ENCODE results near the gene ROBO1.
A peak's percentile ranks its signal among the peaks of the same experiment; 100 is the strongest.

The ROBO1 gene

GRCh38 chr3:78665776-78666469, 1101.9 kb downstream of the ROBO1 start:
- DNase-seq: no peak

- no peak for DNase-seq
These were observed 1102.7 kb downstream of the ROBO1 start for GRCh38 chr3:78665101-78665500.

- DNase-seq: no peak
These were observed 1106.8 kb downstream of the ROBO1 start for GRCh38 chr3:78660957-78661356.

GRCh38 chr3:78659386-78659987, 1108.3 kb downstream of the ROBO1 start:
- peak in 1 of 2 experiments; percentile 24 for DNase-seq

GRCh38 chr3:78647726-78648125, 1120.1 kb downstream of the ROBO1 start:
- DNase-seq: no peak

GRCh38 chr3:78645628-78646310, 1122.0 kb downstream of the ROBO1 start:
- DNase-seq: peak in 1 of 2 experiments; percentile 64

- no peak for DNase-seq
These were observed 1123.0 kb downstream of the ROBO1 start for GRCh38 chr3:78644847-78645246.

- no peak for DNase-seq
These were observed 1125.4 kb downstream of the ROBO1 start for GRCh38 chr3:78642226-78643035.

GRCh38 chr3:78641703-78642102, 1126.1 kb downstream of the ROBO1 start:
- DNase-seq: no peak

GRCh38 chr3:78634316-78634715, 1133.5 kb downstream of the ROBO1 start:
- DNase-seq: no peak

- no peak for DNase-seq
These were observed 1134.2 kb downstream of the ROBO1 start for GRCh38 chr3:78633626-78634025.

GRCh38 chr3:78632925-78633553, 1134.8 kb downstream of the ROBO1 start:
- no peak for DNase-seq

- DNase-seq: no peak
These were observed 1138.3 kb downstream of the ROBO1 start for GRCh38 chr3:78629544-78629943.

GRCh38 chr3:78621061-78621716, 1146.6 kb downstream of the ROBO1 start:
- no peak for DNase-seq

GRCh38 chr3:78614486-78614885, 1153.3 kb downstream of the ROBO1 start:
- DNase-seq: no peak

- DNase-seq: no peak
These were observed 1154.3 kb downstream of the ROBO1 start for GRCh38 chr3:78613421-78613879.

GRCh38 chr3:78611278-78611677, 1156.5 kb downstream of the ROBO1 start:
- DNase-seq: no peak

GRCh38 chr3:78610462-78611125, 1157.2 kb downstream of the ROBO1 start:
- no peak for DNase-seq

- DNase-seq: no peak
These were observed 1161.0 kb downstream of the ROBO1 start for GRCh38 chr3:78606756-78607155.

- DNase-seq: no peak
These were observed 1162.6 kb downstream of the ROBO1 start for GRCh38 chr3:78605178-78605577.

GRCh38 chr3:78604341-78604740, 1163.5 kb downstream of the ROBO1 start:
- no peak for DNase-seq

- no peak for DNase-seq
These were observed 1166.5 kb downstream of the ROBO1 start for GRCh38 chr3:78601249-78601648.
